HG03575 (cell line): ENCODE data around the gene RIN3.

Experiments used
- ATAC-seq: cut with Tn5 transposase; IDR thresholded peaks from one replicate; pipeline ENCODE4 v1.9.1; 2021; ENCODE audit not compliant: unreplicated experiment, insufficient number of reproducible peaks, low FRiP score; ENCODE audit errors: extremely low read depth

RIN3 gene

DNA sequence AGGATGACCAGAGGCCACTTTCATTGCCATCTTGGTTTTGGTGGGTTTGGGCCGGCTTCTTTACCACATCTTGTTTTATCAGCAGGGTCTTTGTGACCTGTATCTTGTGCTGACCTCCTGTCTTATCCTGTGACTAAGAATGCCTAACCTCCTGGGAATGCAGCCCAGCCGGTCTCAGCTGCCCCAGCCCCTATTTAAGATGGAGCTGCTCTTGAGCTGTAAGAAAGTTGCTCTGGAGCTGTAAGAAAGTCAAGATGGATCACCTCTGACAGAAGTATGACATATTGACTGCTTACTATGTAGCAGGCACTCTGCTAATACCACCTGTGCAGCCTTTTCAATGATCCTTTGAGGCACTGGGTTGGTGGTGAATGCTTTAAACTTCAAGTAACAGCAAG, 52.1 kb downstream of the RIN3 start:
- no peak for ATAC-seq

DNA sequence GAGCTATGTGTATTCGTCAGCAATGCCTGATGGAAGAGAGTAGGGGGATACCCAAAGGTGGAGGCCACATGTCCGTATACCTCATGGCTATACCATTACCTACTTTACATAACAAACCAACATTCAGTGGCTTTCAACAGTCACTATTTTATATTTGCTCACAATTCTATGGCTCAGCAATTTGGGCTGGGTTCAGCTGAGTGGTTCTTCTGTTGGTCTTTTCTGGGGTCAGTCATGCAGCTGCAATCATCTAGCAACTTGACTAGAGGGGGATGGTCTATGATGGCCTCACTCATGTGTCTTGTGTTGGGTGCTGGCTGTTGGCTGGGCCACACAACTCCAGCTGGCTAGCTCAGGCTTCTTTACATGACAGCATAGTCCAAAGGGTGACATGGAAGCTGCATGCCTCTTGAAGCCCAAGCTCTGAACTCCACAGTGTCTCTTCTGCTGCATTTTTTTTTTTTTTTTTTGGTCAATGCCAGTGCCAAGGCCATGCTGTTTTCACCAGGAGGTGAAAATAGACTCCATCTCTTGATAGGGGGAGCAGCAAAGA, 53.7 kb downstream of the RIN3 start:
- no peak for ATAC-seq

DNA sequence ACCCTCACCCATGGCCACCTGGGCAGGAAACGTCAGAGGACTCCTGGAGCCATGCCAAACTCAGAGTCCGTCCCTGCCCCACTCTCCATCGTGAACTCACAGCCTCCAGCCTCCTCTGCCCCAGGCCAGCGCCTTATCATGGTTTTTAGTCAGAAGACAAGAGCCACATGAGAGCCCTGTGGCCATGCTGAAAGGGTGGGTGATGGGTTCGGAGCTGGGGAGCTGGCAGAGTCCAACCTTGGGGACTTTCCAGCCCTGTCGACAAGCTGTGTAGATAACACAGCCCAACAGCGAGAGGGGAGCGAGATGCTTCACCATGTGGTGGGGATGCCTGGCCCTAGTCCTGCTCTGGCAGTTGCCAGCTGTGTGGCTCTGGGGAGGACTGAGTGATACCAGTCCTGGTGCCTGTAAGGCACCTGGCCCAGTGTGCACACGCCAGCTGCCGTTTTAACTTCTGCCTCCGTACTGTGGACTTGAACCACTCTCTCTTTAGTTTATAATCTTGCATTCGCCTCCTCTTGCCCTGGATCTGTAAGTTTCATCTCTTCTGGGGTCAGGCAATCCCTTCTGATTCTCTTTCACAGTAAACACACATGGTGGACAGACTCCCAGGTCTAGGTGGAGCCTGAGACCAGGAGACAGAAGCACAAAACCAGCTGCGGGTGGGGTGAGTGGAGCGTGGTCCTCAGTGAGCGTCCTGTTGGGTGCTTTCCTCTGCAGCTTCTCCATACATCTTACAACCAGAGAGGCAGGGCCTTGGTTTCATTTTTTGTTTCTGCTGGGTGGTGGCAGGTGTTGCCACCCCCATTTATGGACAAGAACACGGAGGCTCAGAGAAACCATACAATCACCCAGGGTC, 55.3 kb downstream of the RIN3 start:
- ATAC-seq: no peak

DNA sequence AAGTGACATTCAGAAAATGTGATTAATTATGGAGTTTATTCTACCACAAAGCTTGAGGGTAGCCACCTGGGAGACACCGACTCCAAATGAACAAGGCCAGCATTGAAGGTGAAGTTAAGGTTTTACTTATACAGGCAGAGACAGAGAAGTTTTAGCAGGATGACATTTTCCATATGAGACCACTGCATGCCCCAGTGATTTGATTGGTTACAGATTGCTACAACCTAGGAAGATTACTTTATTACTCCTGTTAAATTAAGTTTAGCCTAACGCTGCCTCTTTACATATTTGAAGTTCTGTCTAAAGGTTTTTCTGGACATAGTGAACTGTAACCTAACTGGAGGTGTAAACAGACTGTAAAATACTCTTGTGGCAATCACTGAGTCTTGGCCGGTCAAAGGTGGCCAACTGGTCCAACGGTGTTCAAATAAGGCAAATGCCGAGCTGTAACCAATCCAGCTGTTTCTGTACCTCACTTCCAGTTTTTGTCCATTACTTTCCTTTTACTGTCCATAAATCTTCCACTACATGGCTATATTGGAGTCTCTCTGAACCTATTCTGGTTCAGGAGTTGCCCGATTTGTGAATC, 57.2 kb downstream of the RIN3 start:
- ATAC-seq: no peak

DNA sequence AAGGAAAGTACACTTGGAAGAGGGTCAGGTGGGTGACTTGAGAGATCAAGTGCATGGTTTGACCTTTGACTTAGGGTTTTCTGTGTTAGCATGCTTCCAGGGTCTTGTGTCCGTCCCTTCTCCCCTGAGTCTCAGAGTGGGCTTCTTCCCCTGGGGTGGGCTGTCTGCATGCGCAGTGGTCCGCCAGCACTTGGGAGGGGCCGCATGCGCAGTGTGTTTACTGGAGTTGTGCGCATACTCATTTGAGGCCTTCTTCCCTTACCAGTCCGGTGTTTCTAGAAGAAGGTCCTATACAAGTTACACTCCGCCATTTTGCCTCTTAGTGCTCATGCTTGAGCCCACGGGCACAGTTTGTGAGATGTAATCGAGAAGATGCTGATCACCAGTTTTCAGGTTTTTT, 58.5 kb downstream of the RIN3 start:
- no peak for ATAC-seq

DNA sequence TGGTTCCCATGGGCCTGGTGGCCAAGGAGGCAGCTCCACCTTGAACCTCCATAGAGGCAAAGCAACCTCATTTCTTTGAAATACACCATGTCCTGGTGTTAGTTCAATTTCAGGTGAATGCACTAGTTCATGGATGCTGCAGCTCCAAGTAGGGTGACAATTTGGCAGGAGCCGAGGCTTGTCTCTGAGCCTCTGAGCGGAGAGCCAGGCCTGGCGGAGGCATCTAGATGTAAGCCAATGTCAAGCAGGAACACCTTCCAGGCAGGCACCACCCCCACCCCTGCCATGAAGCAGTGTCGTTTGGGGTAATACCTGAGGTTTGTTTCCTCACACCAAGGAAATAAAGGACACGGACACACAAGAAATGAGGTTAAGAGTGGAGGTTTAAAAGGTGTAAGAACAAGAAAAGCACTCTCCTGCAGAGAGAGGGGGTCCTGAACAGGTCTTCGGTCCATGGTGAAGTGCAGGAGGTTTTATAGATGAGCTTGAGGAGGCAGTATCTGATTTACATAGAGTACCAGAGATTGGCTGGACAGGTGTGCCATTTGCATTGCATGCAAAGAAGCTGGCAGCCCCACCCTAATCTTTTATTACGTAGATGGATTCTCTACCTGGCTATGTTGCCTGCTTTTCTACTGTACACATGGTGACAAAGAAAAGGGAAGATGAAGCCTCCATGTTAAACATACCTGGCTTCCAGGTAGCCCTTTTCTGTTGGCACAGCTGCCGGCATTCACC, 60.3 kb downstream of the RIN3 start:
- no peak for ATAC-seq

DNA sequence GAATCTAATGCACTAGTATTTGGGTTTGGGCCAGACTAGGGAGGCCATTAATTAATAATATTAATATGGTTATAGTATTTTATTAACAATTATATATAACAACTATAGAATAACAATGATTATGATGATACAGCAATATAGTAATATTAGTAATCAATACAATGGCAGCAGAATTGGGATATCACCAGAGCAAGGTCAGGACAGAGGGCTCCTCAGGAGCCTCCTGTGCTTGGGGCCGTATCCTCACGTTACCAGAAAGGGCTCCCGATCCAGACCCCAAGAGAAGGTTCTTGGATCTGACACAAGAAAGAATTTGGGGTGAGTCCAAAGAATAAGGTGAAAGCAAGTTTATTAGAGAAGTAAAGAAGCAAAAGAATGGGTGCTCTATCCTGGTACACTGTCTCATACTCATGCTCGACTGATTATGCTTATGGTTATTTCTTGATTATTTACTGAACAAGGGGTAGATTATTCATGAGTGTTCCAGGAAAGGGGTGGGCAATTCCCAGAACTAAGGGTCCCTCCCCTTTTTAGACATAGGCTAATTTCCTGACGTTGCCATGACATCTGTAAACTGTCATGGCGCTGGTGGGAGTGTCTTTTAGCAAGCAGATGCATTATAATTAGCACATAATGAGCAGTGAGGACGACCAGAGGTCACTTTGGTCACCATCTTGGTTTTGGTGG, 61.6 kb downstream of the RIN3 start:
- ATAC-seq: no peak

DNA sequence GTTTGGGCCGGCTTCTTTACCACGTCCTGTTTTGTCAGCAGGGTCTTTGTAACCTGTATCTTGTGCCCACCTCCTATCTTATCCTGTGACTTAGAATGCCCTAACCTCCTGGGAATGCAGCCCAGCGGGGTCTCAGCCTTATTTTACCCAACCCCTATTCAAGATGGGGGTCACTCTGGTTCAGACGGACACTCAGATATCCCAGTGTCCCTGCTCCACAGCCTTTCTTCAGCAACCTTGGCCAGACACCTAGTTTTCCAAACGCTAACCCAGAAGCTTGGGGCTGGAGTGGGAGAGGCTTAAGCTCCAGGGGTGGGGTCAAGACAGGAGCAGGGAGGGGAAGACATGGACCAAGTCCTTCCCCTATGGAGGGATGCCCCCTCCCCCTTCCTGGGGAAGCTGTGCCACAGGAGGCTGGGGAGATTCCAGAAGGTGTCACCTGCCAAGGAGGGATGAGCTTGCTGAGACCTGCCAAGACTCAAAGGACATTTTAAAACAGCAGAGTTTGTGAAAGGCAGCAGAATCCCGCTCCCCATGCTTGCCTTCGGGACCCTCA, 62.2 kb downstream of the RIN3 start:
- no peak for ATAC-seq

DNA sequence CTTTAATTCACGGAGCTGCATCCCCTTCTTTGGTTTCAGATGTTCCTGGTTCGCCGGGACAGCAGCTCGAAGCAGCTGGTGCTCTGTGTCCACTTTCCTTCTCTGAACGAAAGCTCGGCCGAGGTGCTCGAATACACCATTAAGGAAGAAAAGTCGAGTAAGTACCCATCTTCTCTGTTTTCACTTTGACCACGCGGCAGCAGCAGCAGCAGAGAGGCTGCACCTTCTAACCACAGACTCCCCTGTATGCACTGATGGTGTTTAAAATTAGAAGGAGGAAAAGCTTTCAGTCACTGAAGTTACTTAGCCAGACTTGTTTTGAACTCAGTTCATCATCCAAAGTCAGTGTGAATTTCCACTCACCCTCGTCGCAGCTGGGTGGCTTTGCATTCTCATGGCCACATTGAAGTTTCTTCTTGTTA, 63.8 kb downstream of the RIN3 start:
- ATAC-seq: peak; percentile 66

DNA sequence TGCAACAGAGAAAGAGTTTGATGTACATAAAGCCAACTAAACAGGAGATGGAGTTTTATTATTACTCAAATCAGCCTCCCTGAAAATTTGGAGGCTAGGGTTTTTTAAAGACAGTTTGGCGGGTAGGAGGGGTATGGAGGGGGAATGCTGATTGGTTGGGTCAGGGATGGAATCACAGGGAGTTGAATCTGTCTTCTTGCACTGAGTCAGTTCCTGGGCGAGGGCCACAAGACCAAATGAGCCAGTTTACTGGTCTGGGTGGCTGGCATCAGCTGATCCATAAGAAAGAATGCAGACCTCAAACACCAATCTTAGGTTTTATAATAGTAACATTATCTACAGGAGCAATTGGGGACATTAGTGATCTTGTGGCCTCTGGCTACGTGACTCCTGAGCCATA, 64.9 kb downstream of the RIN3 start:
- ATAC-seq: no peak

DNA sequence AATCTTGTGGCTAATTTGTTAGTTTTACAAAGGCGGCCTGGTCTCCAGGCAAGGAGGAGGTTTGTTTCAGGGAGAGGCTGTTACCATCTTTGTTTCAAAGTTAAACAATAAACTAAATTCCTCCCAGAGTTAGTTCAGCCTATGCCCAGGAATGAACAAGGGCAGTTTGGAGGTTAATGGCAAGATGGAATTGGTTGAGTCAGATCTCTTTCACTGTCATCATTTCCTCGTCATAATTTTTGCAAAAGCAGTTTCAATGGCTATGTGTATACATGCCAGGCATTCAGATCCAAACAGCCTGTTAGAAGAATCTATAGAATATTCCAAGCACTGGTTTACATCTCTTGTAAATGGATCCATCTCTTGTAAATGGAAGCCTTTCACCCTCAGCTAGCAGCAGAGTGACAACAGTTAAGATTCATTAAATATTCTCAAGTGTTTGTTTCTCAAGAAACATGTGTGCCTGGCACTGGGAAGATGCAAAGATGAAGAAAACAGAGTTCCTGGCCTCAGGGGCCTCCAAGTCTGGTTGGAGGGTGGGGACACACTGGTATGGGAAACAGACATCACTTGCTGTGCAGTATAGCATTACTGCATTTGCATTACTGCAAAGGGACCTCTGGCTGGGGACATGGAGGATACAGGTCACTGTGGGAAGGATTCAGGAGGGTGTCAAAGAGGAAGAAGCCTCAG, 65.8 kb downstream of the RIN3 start:
- ATAC-seq: no peak

DNA sequence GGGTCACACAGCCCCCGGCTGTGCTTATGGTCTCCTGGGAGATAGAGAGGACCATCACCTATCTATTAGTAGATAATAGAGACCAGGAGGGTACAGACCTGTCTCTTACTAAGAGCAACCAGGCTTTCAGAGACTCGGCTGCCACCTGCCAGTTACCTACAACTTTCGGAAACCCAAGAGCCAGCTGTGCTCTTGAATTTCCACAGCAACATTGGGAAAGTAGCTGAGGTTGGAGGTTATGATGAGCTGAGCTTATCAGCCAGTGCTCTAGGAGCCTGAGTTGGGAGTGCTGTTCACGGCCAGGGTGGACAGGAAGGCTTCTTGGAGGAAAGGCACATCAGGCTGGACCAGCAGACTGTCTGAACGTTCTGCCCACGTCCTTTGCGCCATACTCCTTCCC, 67.6 kb downstream of the RIN3 start:
- no peak for ATAC-seq

DNA sequence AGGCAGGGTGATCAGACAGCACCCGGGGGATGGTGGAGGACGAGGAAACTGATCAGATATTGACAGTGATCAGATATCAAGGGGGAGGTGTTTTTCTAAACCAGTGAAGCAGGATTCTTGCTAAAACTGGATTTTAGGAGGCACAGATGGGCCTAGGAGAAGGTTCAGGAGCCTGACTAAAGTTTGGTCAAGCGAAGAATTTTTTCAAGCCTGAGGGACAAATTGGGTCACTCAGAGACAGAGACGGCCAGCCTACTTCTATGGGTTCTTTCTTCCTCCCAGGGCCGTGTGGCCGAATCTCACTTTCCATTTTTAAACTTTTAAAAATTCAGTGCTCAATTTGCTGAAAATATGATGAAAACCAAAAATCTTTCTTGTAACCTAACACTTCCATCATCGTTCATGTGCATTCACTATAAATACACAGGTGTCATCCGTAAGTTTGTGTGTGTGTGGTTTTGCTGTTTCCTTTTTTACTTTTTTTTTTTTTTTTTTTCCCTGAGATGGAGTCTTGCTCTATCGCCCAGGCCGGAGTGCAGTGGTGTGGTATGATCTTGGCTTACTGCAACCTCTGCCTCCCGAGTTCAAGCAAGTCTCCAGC, 68.5 kb downstream of the RIN3 start:
- no peak for ATAC-seq

DNA sequence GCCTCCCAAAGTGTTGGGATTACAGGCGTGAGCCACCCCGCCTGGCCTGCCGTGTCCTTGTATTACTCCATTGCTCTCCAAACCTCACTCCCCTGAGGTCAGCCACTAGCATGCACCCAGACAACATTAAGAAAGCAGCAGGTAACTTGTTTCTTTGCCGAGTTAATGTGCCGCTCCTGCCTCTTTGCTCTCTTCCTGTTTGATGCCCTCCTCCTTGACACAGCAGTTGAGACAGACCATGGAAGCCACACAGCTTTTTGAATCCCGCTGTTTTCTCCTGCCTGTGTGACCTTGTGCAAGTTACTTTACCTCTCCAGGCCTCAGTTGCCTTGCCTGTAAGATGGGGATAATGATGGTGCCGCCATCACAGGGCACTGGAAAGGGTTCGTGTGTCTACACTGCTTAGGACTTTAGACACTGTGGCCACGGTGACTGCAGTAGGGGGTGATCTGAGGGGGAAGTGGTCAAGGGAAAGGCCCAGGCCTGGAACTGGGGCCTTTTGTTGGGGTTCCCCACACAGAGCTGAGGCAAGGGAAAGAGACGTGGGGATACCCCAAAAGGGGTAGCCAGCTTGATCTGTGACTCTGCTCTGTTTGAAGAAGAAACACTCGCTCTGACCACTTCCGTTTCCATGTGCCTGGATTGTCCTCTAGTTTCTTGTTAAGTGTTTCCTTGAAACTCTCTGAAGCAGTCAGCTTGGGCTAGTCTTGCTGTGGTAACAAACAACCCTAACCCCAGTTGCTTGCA, 69.3 kb downstream of the RIN3 start:
- no peak for ATAC-seq

DNA sequence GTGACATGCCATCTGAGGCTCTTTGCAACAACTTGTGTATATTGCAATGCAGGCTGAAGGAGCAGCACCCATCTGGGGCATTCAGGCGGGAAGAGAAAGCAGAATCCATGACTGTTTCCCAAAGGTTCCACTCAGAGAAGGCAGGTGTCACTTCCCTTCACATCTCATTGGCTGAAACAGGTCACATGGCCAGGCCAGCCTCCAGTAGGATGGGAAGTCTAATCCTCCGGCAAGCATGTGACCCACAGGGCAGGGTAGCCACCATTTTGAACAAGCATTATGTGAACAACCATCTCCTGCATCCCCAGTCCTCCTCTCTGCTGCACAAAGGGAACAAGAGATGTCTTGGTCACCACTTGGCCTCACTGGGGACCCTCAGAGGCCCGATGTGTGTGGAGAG, 70.6 kb downstream of the RIN3 start:
- ATAC-seq: no peak

DNA sequence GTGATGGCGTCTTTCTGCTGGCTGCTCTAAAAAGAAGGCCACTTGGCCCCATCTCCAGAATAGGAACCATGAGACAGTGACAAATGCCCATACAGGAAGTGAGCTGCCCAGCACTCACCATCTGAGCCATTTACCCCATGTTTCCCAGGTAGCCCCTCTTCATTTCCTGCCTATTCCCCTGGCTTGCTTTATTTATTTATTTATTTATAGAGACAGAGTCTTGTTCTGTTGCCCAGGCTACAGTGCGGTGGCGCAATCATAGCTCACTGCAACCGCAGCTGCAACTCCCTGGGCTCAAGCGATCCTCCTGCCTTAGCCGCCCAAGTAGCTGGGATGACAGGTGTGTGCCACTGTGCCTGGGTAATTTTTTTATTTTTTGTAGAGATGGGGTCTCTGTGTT, 71.2 kb downstream of the RIN3 start:
- no peak for ATAC-seq
